ENCODE data around the gene OR7G1.
A peak's percentile ranks its signal among the peaks of the same experiment; 100 is the strongest.

OR7G1 gene, protein sequence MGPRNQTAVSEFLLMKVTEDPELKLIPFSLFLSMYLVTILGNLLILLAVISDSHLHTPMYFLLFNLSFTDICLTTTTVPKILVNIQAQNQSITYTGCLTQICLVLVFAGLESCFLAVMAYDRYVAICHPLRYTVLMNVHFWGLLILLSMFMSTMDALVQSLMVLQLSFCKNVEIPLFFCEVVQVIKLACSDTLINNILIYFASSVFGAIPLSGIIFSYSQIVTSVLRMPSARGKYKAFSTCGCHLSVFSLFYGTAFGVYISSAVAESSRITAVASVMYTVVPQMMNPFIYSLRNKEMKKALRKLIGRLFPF

DNA sequence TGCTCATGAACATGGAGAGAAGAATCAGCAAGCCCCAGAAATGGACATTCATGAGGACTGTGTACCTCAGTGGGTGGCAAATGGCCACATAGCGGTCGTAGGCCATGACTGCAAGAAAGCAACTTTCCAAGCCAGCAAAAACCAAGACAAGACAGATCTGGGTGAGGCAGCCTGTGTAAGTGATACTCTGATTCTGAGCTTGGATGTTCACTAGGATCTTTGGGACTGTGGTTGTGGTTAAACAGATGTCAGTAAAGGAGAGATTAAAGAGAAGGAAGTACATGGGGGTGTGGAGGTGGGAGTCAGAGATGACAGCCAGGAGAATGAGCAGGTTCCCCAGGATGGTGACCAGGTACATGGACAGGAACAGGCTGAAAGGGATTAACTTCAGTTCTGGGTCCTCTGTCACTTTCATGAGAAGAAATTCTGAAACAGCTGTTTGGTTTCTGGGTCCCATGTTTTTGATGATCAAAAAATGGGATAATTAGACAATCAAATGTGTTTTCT lies at the start of gene OR7G1:
Gene OR7G1, minus strand, starts transcription at position 457 of the 507 bp plus-strand sequence. Its CDS starts 0 bp downstream, at position 457.
- DNase-seq = no peak

DNA sequence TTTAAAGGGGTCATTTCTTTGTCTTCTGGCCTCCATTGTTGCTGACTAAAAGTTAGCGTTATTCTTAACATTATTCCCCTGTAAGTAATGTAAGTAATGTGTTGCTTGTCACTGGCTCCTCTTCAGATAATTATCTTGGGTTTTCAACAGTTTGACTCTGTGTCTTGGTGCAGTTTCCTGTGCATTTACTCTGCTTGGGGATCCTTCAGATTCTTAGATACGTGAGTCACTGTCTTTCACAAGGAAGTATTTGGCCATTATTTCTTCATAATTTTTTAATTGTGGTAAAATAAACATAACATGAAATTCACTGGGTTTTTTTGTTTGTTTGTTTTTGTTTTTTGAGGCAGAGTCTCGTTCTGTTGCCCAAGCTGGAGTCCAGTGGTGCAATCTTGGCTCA lies 49.7 kb upstream of the OR7G1 start:
- DNase-seq = no peak

DNA sequence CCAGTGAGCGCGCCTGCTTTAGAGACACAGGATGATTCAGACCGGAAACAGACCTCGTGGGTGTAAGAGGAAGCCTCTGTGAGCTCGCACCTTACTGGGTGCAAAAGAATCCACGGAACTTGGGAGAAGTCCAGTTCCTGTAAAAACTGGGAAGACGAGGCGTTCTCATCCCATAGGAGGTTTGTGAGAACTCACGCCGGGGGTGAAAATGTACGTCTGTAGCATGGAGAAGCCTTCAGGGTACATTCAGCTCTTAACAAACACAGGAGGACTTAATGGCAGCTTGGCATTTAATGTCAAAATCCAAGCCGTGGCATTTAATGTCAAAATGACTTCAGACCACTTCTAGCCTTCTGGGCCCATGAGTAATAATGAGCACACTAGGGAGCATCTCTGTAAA lies 45.9 kb upstream of the OR7G1 start:
- DNase-seq = no peak

DNA sequence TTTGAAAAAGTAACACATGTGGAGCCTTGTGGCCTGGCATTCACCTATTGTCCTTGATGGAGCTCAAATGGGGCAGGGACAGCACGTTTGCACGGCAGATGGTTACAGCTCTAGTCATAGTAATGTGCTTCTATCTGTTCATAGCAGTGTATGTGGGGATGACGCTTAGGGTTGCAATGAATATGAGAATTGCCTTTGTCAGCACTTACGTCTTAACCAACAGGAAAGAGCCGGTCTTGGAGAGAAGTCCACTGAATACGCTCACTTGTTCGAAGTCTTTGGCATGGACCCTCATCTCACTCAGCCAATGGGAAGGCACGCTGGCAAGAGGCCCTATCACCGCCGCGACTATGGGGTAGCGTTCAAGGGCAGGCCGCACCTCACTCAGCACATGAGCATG lies 44.3 kb upstream of the OR7G1 start:
- no peak for DNase-seq

DNA sequence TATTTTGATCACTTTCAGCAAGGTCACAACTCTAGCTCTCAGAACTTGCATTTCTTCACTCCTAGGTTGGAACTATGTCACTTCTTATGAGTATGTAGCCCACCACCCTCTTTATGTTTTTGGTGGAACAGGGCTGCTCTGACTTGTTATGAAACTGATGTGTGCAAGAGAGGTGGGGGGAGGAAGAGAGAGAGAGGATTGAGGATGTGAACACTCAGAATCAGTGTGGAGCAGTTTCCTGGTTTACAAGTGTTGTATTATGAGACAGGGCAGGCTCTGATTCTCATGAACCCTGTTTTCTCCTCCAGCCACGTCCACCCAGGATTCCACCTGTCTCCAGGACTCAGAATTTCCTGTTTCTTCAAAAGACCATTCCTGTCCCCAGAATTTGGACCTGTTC lies 40.7 kb upstream of the OR7G1 start:
- DNase-seq = no peak

DNA sequence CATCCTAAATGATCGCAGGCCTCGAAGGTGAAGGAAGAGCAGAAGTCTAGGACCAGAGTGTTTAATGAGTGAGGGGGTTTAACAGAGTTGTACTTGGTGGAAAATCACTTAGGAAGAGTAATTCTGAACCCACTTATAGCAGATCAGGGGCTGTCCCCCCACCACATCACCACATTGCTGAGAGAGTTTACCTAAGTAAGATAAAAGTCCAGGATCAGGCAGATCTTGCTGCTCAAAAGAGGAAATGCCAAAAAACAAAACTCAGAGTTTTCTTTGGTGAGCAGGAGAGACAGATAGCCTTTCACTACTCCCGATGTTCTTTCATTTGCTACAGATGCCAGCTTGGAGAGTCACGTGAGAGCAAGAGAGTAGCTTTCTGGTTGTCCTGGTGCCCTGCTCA lies 40.0 kb upstream of the OR7G1 start:
- no peak for DNase-seq

DNA sequence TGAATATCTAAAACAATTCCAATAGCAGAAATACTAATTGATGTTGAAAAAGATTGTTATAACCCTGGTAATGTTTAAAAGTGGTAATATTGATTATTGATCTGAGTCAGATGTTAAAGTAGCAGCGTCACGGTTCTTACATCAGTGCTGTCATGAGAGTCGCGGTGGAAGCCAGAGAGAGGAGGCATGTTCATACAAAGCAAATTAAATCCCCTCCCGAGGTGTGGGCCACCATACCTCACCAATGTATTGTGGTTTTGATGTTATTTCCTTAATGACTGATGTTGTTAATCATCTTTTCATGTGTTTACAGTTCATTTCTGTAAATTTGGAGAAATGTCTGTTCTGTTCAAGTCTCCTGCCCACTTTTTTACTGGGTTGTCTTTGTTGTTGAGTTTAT lies 35.8 kb upstream of the OR7G1 start:
- DNase-seq = no peak

DNA sequence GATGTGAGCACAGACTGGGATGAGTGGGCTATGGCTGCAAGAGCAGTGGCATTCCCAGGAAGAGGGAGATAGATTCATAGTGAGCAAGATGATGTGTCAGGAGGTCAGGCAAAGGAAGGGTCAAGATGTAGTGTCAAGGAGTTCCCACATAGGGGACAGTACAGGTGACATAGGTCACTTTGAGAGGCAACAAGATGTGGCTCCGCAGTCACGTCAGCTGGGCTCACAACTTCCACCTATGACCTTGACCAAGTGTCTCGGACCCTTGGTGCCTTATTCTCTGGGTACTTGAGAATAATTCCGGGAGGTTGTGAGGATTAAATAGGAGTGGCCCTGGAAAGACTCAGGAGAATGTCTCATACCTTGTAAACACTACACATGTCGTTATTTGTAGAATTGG lies 35.1 kb upstream of the OR7G1 start:
- DNase-seq = no peak

DNA sequence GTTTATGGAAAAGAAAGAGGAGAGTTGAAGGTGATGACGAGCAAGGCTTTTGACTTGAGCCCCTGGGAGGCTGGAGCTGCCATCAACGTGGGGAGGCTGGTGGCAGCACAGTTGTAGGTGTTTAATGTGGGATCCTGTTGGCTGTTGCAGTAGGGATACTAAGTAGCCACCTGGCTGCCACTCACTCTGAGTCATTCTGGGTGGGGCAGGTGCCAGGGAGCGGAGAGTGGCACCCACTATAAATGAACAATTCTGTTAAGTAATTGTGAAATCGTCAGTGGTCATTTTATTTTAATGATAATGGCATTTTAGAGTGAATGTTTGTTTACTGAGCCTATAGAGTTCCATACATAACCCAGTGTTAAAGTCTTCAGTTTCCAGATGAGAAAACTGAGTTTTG lies 34.4 kb upstream of the OR7G1 start:
- no peak for DNase-seq

DNA sequence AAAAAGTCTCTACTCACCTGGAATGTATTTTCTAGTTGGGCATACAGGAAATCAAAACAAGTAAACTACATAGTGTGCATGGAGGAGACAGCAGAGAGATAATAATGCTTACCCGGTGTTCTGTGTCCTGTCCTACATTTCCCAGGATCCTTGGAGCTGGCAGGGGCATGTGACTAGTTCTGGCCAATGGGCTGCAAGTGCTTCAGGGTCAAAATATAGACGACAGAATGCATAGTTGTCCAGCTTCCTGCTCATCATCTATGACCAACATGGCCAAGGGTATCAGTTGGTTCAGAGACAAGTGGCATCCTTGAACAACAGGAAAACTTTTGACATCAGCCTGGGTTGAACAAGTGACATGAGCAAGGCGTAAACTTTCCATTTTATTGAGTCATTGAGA lies 33.1 kb upstream of the OR7G1 start:
- no peak for DNase-seq

DNA sequence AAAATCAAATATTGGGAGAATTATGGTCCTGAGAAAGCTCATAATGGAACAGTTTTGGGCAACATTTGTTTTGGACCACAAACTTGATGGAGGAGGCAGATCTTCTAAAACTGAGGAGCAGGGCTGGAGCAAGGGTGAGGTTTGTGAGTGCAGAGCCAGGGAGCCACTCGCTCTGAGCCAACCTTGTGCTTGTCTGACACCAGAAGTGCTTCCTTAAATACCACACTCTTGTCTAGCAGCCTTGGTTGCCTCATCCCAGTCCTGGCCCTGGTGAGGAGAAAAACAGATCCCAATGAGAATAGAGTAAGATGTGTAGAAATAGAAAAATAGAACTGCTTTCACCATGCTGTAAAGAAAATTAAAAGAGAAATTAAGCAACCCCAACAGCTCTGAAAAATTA lies 31.3 kb upstream of the OR7G1 start:
- DNase-seq = no peak

DNA sequence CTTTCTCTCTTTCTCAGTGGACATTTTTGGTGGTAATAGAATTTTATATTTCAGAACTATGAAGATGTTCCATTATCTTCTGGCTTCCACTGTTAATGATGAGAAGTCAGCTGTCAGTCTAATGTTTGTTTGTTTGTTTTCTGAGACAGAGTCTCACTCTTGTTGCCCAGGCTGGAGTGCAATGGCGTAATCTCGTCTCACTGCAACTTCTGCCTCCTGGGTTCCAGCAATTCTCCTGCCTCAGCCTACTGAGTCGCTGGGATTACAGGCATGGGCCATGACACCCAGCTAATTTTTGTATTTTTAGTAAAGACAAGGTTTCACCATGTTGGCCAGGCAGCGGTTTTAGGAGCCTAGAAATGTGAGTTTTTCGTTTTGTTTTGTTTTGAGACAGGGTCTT lies 29.4 kb upstream of the OR7G1 start:
- no peak for DNase-seq

DNA sequence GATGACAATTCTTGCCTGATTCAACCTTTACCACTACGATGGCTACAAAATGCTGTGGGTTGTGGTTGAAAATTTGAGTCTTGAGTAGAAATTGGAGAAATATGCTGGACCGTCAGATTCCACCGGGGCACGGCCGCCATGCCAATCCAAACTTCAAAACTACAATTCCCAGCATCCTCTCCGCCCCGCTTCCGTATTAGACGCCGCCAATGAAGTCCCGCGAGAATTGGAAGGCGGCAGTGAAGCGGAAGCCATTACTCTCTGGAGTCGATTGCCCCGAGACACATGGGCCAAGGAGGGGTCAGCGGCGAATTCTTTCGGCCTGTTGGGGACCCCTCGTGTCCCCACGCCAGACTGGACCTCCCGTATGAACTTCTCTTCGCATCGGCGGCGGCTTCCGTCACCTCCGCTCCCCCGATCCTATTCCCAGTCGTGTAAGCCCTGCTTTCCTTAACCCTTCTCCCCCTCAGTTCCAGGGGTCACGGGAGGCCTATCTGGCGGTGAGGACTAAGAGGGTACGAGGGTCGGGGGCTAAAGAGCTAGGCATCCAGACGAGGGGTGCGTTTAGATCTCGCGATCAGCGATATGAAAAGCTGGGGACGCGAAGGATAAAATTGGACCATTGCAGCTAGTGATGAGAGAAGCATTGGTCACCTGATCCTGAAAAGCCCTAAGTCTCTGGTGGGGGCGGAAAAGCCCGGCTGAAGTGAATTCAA lies 24.8 kb upstream of the OR7G1 start, which contains the start of gene ZNF317:
Gene ZNF317, plus strand, starts transcription at position 239 of the 716 bp plus-strand sequence. CDS start 15,620 bp downstream, outside the sequence.
- peak; percentile 31 for DNase-seq

DNA sequence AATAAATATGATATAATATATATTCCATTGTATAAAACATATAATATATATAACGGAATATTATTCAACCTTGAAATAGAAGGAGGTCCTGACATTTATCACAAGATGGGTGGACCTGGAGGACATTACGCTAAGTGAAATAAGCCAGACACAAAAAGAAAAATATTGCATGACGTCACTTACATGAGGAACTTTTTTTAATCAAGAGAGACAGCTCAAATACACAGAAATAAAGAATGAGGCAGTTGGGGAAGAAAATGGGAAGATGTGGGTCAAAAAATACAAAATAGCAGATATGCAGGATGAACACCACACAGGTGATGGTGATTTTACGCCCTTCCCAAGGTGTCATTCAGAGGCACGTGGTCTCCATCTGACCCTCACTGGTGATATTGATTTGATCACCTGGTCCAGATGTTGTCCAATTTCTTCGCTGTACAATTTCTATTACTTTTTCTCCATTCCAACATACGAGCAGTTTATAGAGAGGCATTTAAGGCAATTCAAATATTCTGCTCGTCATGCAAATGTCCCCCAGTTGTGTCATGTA lies 24.1 kb upstream of the OR7G1 start:
- no peak for DNase-seq

DNA sequence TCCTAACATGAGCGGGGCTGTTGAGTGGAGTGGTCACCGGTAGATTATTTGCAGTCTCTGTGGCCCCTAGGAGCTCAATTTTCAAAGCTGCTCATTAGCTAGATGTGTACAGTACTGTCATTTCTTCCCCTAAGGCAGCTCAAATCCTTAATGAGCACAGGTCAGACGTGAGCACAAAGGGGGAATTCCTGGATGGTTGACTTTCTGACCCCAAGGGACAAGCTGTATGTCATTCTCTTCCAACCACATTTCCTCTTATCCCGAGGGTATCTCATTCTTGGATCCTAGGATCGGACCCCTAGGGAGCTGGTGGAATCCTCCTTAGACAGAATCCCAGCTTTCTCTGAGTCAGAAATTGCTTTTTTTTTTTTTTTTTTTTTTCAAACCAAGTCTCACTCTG lies 16.9 kb upstream of the OR7G1 start:
- no peak for DNase-seq

DNA sequence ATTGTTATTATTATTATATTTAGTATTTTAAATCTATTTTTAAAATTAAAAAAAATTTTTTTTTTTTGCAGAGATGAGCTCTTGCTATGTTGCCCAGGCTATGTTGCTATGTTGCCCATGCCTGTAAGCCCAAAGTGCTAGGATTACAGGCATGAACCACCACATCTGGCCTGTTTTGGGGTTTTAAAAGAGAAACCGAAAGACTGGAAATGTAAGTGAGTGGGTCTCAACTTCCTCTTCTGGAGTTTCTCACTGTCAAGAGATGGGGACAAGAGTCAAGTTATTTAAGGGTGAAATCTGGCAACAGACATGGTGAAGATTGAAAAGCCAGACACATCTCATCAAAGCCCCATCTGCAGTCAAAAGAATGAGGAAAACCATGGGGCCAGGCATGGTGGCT lies 15.4 kb upstream of the OR7G1 start:
- DNase-seq = no peak

DNA sequence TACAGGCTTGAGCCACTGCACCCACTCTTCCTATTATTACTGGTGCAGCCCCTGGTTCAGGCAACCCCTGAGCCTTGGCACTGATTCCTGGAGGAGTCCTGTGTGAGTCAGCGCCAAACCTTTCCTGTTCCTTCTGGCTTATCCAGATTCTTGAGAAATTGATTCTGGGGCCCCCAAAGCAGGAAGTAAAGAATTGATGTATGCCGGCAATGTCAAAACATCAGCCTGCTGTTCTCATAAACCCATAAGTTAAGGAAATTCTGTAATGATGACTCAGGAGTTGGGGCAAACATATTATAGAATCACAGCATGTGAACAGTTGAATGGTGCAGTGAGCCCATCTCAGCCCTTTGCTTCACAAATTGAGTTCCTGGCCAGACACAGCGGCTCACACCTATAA lies 12.6 kb upstream of the OR7G1 start:
- DNase-seq = no peak

DNA sequence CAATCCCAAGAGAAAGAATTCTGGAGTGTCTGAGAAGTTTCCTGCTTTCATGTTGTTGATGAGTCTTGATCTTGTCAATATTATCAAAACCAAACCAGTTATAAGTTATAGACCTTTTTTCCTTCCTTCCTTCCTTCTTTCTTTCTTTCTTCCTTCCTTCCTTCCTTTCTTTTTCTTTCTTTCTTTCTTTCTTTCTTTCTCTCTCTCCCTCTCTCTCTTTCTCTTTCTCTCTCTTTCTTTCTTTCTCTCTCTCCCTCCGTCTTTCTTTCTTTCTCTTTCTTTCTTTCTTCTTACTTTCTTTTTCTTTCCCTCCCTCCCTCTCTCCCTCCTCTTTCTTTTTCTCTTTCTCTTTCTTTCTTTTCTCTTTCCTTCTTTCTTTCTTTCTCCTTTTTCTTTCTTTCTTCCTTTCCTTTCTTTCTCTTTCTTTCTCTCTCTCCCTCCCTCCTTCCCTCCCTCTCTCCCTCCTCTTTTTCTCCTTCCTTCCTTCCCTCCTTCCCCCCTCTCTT lies 11.4 kb upstream of the OR7G1 start, which contains the start of gene OR7G3:
Gene OR7G3, minus strand, starts transcription at position 51 of the 506 bp plus-strand sequence. Its CDS starts 0 bp downstream, at position 51.
- DNase-seq = no peak

DNA sequence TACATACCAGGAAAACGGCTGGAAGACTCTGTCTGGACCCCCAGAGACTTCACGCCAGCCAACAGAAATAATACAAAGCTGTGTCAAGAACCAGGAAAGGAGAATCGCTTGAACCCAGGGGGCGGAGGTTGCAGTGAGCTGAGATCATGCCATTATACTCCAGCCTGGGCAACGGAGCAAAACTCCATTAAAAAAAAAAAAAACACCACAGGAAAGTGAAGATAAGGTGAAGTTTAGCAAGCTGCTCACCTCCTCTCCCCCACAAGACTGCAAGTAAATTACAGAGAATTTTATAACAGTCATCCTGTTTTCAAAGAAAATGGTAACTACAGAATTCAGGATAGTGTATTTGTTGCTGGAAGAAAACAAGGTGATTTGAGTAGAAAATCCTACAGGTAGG lies 984 bp upstream of the OR7G1 start:
- DNase-seq = no peak

DNA sequence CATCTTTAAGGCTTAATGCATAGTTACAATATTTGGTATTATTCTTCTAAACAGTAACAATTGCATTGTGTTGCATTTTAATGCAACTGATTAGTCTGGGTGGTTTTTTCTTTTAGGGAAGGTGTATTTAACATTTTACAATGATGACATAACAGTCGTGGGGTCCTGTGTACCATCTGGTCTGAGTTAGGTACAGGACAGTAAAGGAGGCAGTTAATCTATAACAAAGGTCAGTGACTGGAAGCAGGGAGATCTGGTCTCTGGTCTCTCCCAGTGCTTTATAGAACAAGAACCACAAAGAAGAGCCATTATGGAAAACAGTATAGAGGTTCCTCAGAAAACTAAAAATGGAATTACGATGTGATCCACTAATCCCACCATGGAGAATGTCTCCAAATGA lies 5.6 kb downstream of the OR7G1 start:
- DNase-seq = no peak

DNA sequence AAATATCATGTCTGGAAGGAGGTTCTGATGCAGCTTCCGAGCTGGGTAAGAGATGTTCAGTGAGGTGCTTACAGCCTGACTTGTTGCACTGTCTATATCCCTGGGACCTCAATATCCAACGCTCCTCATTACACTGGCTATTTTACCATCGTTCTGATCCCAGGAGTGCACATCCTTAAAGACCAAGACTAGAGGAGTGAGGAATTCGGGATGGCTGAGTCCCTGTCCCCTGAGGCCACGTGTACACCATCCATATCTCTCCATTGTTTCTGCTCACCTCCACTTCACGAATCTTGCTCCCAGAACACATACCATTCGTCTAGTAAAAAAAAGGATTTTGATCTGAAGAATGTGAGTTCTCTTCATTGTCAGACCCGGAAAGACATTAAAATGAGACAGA lies 8.2 kb downstream of the OR7G1 start, which contains the start of gene OR7G2:
Gene OR7G2, minus strand, starts transcription at position 101 of the 400 bp plus-strand sequence. CDS start 4,232 bp downstream, outside the sequence.
- no peak for DNase-seq

DNA sequence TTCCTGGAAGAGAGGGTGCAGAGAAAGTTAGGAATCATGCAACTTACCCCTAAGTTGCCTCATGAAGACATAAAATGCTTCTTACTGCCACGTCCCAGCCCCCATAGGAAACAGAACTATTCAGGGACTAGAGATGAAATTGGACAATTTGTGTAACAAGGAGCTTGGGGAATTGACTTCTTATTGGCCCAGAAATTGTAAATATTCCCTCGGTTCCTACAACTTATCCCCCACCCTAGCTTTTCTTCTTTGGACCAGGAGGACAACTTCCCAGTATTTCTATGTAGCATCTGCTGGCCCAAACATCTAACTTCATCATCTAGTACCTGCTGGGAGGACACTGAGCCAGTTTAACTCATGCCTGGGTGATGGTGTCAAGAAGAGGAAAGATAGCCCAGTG lies 28.8 kb downstream of the OR7G1 start, which contains the start of gene OR1M1:
Gene OR1M1, plus strand, starts transcription at position 301 of the 400 bp plus-strand sequence. CDS start 6,184 bp downstream, outside the sequence.
- no peak for DNase-seq

DNA sequence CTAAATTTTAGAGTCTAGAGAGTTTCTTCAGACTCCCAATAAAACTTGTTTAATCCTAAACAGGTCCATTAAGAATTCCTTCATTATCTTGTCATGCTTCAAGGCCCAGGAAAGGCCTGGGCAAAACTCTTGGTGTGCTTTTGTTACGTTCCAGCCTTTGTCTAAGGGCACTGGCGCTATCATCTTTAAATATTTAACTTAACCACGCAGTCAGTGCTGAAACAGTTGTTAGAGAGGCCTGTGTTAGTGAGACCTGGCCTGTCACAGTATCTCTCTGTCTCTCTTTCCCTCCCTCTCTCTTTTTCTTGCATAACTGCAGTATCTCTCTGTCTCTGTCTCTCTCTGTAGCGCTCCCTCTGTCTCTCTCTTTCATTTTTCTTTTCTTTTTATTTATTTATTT lies 36.9 kb downstream of the OR7G1 start:
- DNase-seq = no peak

Data from NCI-H526 treated with DMSO at 0.1 percent for 48 hours (cell line).